A673 (cell line): ENCODE measurements around the gene INAFM2. TPM values are rescaled to one million over a fixed set of nuclear protein-coding genes. Genes with fewer than 3 reads are reported as not detected.

Experiments
- BruUV-seq: library from RNA; stranded (reverse); fragments of 400-500 nt; replicated peaks from 2 replicates; lab custom pipeline; 2021; lab: Mats Ljungman, UMichigan
- CTCF ChIA-PET: fragments of 300-600 bp; sonication (Branson Sonifier 250); formaldehyde crosslinking; loops from one replicate; lab custom pipeline; 2022; ENCODE audit warnings: antibody characterized with exemption; lab: Charles Lee
- POLR2A ChIA-PET: fragments of 300-600 bp; sonication (Branson Sonifier 250); formaldehyde crosslinking; loops from one replicate; lab custom pipeline; 2022; ENCODE audit warnings: antibody characterized with exemption; ENCODE audit not compliant: low non-redundant PET; lab: Charles Lee
- DNase-seq: peaks from one replicate; pipeline ENCODE4 v3.0.0-alpha.2; 2015; ENCODE audit warnings: low spot score
- H3K27ac ChIP-seq: fragments of 200-600 bp; sonication (generic); 2 replicates; pipeline ENCODE4 v1.5.1; 2016; ENCODE audit warnings: mixed run types, low read depth, mild to moderate bottlenecking, mixed read lengths, antibody characterized with exemption, low read length; ENCODE audit not compliant: poor library complexity, severe bottlenecking
- H3K27me3 ChIP-seq: fragments of 200-600 bp; sonication (generic); replicated peaks from 2 replicates; pipeline ENCODE4 v1.6.1; 2017; ENCODE audit warnings: mixed run types, low read depth, mild to moderate bottlenecking, mixed read lengths, antibody characterized with exemption, low read length; ENCODE audit not compliant: insufficient read depth, poor library complexity
- H3K36me3 ChIP-seq: fragments of 200-600 bp; sonication (generic); 2 replicates; pipeline ENCODE4 v1.6.1; 2016; ENCODE audit warnings: mixed run types, mild to moderate bottlenecking, mixed read lengths, antibody characterized with exemption, low read length; ENCODE audit not compliant: insufficient read depth, poor library complexity, severe bottlenecking
- H3K4me1 ChIP-seq: fragments of 200-600 bp; sonication (generic); 2 replicates; pipeline ENCODE4 v1.6.1; 2017; ENCODE audit warnings: mixed run types, mild to moderate bottlenecking, mixed read lengths, antibody characterized with exemption, low read length; ENCODE audit not compliant: insufficient read depth, poor library complexity, severe bottlenecking
- H3K4me3 ChIP-seq: fragments of 200-600 bp; sonication (generic); 2 replicates; pipeline ENCODE4 v1.5.1; 2016; ENCODE audit warnings: low read depth, mixed run types, mild to moderate bottlenecking, mixed read lengths, low read length; ENCODE audit not compliant: poor library complexity, severe bottlenecking
- H3K9me3 ChIP-seq: fragments of 200-600 bp; sonication (generic); 2 replicates; pipeline ENCODE4 v1.6.1; 2016; ENCODE audit warnings: mixed run types, low read depth, mild to moderate bottlenecking, mixed read lengths, antibody characterized with exemption, low read length; ENCODE audit not compliant: poor library complexity, severe bottlenecking
- EZH2 ChIP-seq: fragments of 200-600 bp; sonication (generic); IDR thresholded peaks from 2 replicates; pipeline ENCODE4 v1.6.1; 2017; ENCODE audit warnings: borderline replicate concordance, low read depth, mild to moderate bottlenecking, mixed read lengths, antibody characterized with exemption, low read length; ENCODE audit not compliant: poor library complexity, severe bottlenecking
- intact Hi-C: fragments of 100-400 bp; cut with micrococcal nuclease; formaldehyde crosslinking; loops from one replicate; pipeline ENCODE4 v1.10.0; 2022; ENCODE audit not compliant: unreplicated experiment
- total RNA-seq: library from RNA; stranded (reverse); gene quantifications from 2 replicates; pipeline ENCODE4 v1.2.3, GENCODE V29; 2021
- TF ChIP-seq, protein P1 (sequence below): fragments of 300-800, 200-600 bp; sonication (generic); conservative IDR thresholded peaks from 2 replicates; pipeline ENCODE4 v1.5.1; 2017; ENCODE audit warnings: low read depth, mild to moderate bottlenecking, antibody characterized with exemption, low read length, moderate library complexity, mixed read lengths

Gene INAFM2
- total RNA-seq, 1 experiment from 2014 or later = 14.5 TPM

DNA sequence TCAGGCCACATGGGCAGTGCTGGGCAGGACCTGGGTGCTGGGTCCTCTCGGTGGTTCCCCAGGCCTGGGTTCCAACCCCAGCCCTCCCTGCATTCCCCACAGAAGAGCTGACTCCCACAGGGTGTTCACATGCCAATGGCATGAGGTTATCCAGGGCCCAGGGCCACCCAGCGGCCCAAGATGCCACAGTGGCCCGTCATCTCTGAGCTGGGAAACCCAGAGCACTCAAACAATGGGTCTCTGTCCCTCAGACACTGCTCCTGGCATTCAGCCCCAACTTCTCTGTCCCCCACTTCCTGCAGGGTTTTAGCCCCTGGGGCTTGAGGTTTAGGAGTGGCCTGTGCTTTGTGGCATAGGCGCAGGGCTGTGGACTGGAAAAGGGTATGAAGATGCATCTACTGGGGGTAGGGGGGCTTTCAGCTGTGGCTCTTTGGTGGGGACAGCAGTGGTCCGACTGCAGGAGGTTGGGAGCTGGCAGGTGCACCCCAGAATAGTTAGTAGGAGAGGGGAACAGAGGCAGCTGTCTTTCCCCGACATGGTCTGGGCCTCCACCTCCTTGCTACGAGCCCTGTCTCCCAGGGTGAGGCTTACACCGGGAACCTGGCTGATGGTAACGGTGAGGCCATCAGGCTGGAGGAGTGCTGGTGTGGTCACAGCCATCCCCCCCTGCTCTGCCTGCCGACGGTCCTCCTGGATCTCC is 15.6 kb downstream of the INAFM2 start:
- Histone ChIP-seq H3K36me3 (no peaks in the 10 kb centered on the region), H3K4me1 (peaks cover 69% of the 10 kb centered on the region), H3K9me3 (no peaks in the 10 kb centered on the region), H3K27ac (peak overlapping the region; percentile 87), H3K27me3 (no peaks in the 10 kb centered on the region), H3K4me3 (no peak overlapping the region)
- ChIA-PET CTCF (interaction anchor here (0.5 to 4.0 kb wide), 4 partner anchors 16 to 251 kb away, joined by 3 to 25 read pairs (median 9); partner anchors contain the start of gene INAFM2), POLR2A (no interaction called here)
- TF ChIP-seq EZH2 = no peak
- TF ChIP-seq, protein P1, sequence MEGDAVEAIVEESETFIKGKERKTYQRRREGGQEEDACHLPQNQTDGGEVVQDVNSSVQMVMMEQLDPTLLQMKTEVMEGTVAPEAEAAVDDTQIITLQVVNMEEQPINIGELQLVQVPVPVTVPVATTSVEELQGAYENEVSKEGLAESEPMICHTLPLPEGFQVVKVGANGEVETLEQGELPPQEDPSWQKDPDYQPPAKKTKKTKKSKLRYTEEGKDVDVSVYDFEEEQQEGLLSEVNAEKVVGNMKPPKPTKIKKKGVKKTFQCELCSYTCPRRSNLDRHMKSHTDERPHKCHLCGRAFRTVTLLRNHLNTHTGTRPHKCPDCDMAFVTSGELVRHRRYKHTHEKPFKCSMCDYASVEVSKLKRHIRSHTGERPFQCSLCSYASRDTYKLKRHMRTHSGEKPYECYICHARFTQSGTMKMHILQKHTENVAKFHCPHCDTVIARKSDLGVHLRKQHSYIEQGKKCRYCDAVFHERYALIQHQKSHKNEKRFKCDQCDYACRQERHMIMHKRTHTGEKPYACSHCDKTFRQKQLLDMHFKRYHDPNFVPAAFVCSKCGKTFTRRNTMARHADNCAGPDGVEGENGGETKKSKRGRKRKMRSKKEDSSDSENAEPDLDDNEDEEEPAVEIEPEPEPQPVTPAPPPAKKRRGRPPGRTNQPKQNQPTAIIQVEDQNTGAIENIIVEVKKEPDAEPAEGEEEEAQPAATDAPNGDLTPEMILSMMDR = no peak
- no peak for DNase-seq
- intact Hi-C loops = loop anchor here (1.0 kb wide), 1 partner anchor 60 kb away; no protein-coding TSS in a partner anchor
- no TSS peak for BruUV-seq

DNA sequence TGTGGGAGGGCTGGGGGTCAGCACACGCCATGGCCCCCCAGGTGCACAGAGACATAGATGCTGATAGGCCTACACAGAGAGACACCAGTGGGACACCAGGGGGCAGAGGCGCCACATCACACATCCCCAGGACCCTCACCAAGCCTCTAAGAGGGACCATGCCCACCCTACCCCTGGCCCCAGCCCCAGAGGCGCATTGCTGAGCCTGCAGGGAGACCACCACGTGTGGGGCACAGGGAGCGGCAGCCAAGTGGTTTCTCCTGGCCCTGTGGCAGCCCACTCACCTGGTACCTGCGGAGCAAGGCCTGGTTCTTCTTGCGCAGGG is 16.1 kb downstream of the INAFM2 start:
- TF ChIP-seq EZH2 = no peak
- TF ChIP-seq, protein P1 = peak; percentile 44; the same call in 1 of the 2 replicates
- DNase-seq = no peak
- Histone ChIP-seq H3K4me3 (peak overlapping the region; percentile 17), H3K4me1 (peaks cover 64% of the 10 kb centered on the region), H3K27me3 (no peaks in the 10 kb centered on the region), H3K27ac (peak overlapping the region; percentile 87), H3K36me3 (no peaks in the 10 kb centered on the region), H3K9me3 (no peaks in the 10 kb centered on the region)
- ChIA-PET CTCF (interaction anchor here (0.5 to 4.0 kb wide), 3 partner anchors 29 to 250 kb away, joined by 3 to 25 read pairs (median 4); no protein-coding TSS in a partner anchor), POLR2A (no interaction called here)
- no TSS peak for BruUV-seq
- intact Hi-C loops = no loop called here

DNA sequence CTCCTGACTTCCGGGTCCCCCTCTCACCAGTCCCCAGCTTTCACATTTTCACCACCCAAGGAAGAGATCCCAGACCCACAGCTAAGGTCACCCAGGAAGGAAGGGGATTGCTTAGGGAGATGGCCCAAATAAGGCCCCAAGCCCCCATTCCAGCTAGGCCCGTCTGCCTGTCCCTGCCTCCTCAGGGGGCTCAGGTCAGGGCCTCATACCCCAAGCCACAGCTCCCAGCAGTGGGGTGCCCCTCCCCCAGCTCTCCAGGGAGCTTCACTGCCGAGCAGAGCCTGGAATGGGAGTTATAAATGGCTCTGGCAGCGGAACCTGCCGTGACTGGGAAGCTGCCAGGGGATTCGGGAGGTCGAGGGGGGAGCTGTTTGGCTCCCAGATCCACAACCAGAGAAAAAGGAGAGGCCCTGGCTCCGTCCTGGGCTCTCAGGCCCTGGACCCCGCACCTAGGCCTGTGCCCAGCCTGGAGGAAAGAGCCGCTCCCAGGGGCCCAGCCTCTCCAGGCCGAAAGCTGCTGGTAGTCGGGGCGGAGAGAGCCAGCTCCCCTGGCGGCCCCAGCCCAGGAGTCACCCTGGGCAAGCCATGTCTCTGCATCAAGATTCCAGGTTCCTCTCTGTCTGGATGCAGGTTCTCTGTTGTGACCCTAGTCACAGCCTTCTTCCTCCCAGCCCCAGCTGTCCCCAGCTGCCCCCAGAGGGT is 16.7 kb downstream of the INAFM2 start:
- intact Hi-C loops = loop anchor here (10.0 kb wide), 1 partner anchor 175 kb away; no protein-coding TSS in a partner anchor
- Histone ChIP-seq H3K4me1 (peaks cover 58% of the 10 kb centered on the region), H3K27me3 (no peaks in the 10 kb centered on the region), H3K27ac (peak overlapping the region; percentile 87), H3K4me3 (peak overlapping the region; percentile 17), H3K9me3 (no peaks in the 10 kb centered on the region), H3K36me3 (no peaks in the 10 kb centered on the region)
- POLR2A ChIA-PET = interaction anchor here (0.6 kb wide), 1 partner anchor 539 kb away, joined by 13 read pairs; no protein-coding TSS in a partner anchor
- no TSS peak for BruUV-seq
- CTCF ChIA-PET = interaction anchor here (0.5 to 4.0 kb wide), 7 partner anchors 16 to 249 kb away, joined by 3 to 25 read pairs (median 4); partner anchors contain the start of genes ANKRD63 and INAFM2
- DNase-seq = peak; percentile 72
- TF ChIP-seq, protein P1 = no peak
- TF ChIP-seq EZH2 = no peak
